HepG2 (cell line): ENCODE measurements around the gene NXPE3. TPM values are rescaled to one million over a fixed set of nuclear protein-coding genes. Genes with fewer than 3 reads are reported as not detected.

ENCODE experiments used
- ATAC-seq: fragments of 200-7000 bp; cut with Tn5 transposase; 3 replicates; pipeline ENCODE4 v1.9.1; 2020; ENCODE audit warnings: mild to moderate bottlenecking, moderate library complexity
- BruUV-seq: library from RNA; stranded (reverse); fragments of 400-500 nt; replicated peaks from 2 replicates; lab custom pipeline; 2021; lab: Mats Ljungman, UMichigan
- CTCF ChIA-PET: fragments of 300-600 bp; formaldehyde crosslinking; extraction: SDS; loops from one replicate; lab custom pipeline; 2021; ENCODE audit warnings: low total read pairs, inconsistent platforms, low intra/inter-chr PET ratio; lab: Yijun Ruan, JAX
- POLR2A ChIA-PET: fragments of 350-600 bp; sonication (Branson Sonifier 250); formaldehyde crosslinking; loops from one replicate; lab custom pipeline; 2020; ENCODE audit warnings: antibody characterized with exemption, inconsistent platforms; lab: Yijun Ruan, JAX
- DNase-seq: peaks from one replicate; pipeline ENCODE4 v3.0.0-alpha.2; 2015; ENCODE audit warnings: low spot score
- FAIRE-seq: peaks from 3 replicates; lab custom pipeline; 2011; peaks lifted over from hg19 to GRCh38; lab: Jason Lieb, UNC
- H2AFZ ChIP-seq: one replicate; pipeline ENCODE4 v1.6.1; 2011; ENCODE audit warnings: low read length, inconsistent platforms
- H3K27ac ChIP-seq: fragments of 300-600 bp; 3 replicates; pipeline ENCODE4 v1.8.0; 2011; ENCODE audit warnings: mixed run types, mild to moderate bottlenecking, mixed read lengths, low read length, inconsistent platforms; ENCODE audit not compliant: insufficient read depth; ENCODE audit errors: extremely low read length
- H3K27me3 ChIP-seq, 2 experiments: fragments of 200-600 bp in 1 of 2; 2 replicates in 1 of 2; 3 replicates in 1 of 2; pipeline versions ENCODE4 v1.6.0 to v1.8.0; 2011; ENCODE audit warnings: low read length in 2 of 2, mild to moderate bottlenecking in 2 of 2, moderate library complexity in 2 of 2, inconsistent platforms in 1 of 2; ENCODE audit not compliant: insufficient read depth in 2 of 2, control insufficient read depth in 1 of 2
- H3K36me3 ChIP-seq, 2 experiments: fragments of 200-600 bp in 1 of 2; replicated peaks in 1 of 2; 2 replicates in 1 of 2; 3 replicates in 1 of 2; pipeline versions ENCODE4 v1.5.1 to v1.8.0; 2011; ENCODE audit warnings: low read length in 2 of 2, inconsistent platforms in 1 of 2; ENCODE audit not compliant: insufficient read depth in 2 of 2, control insufficient read depth in 1 of 2
- H3K4me1 ChIP-seq: 2 replicates; pipeline ENCODE4 v1.5.1; 2012; ENCODE audit warnings: low read length, inconsistent platforms; ENCODE audit not compliant: insufficient read depth
- H3K4me2 ChIP-seq: 2 replicates; pipeline ENCODE4 v1.6.0; 2011; ENCODE audit warnings: low read depth, low read length, inconsistent platforms
- H3K4me3 ChIP-seq, 3 experiments: fragments of 200-600 bp in 1 of 3; sonication (generic), shearing (Covaris generic) in 1 of 3; replicated peaks in 1 of 3; 2 replicates each; pipeline ENCODE4 v1.5.1; 2011 to 2016; ENCODE audit warnings: low read length in 3 of 3, inconsistent platforms in 2 of 3, low read depth in 2 of 3, mild to moderate bottlenecking in 2 of 3, control low read depth in 1 of 3, mixed read lengths in 1 of 3; ENCODE audit not compliant: insufficient read depth in 1 of 3
- H3K79me2 ChIP-seq: one replicate; pipeline ENCODE4 v1.6.1; 2011; ENCODE audit warnings: low read length, inconsistent platforms; ENCODE audit not compliant: insufficient read depth
- H3K9ac ChIP-seq: 2 replicates; pipeline ENCODE4 v1.6.0; 2011; ENCODE audit warnings: mild to moderate bottlenecking, low read depth, low read length, inconsistent platforms; ENCODE audit not compliant: insufficient read depth
- H3K9me3 ChIP-seq: 2 replicates; pipeline ENCODE4 v1.5.1; 2012; ENCODE audit warnings: mild to moderate bottlenecking, low read length
- H4K20me1 ChIP-seq: 2 replicates; pipeline ENCODE4 v1.6.0; 2011; ENCODE audit warnings: inconsistent platforms, mild to moderate bottlenecking, low read length, moderate library complexity; ENCODE audit not compliant: insufficient read depth
- HNF4A ChIP-seq: sonication (generic); formaldehyde crosslinking; IDR thresholded peaks from 2 replicates; pipeline ENCODE4 v1.4.0; 2020; ENCODE audit warnings: missing genetic modification reagents
- NCOR1 ChIP-seq: fragments of 200-600 bp; sonication (generic); IDR thresholded peaks from 2 replicates; pipeline ENCODE4 v1.7.0; 2017; ENCODE audit warnings: antibody characterized with exemption, low read length, borderline replicate concordance
- POLR2A ChIP-seq, 2 experiments: IDR thresholded peaks; 2 replicates each; pipeline ENCODE4 v1.6.1; 2011; ENCODE audit warnings: low read depth in 2 of 2, low read length in 2 of 2, mild to moderate bottlenecking in 1 of 2, moderate library complexity in 1 of 2; ENCODE audit not compliant: insufficient read depth in 1 of 2
- RBFOX2 ChIP-seq: fragments of 200-400 bp; formaldehyde crosslinking; IDR thresholded peaks from 2 replicates; pipeline ENCODE4 v1.6.1; 2017; ENCODE audit warnings: low read depth, mild to moderate bottlenecking, low read length
- SSRP1 ChIP-seq: IDR thresholded peaks from 2 replicates; pipeline ENCODE4 v1.6.1; 2016; ENCODE audit warnings: control low read depth
- ZSCAN5A ChIP-seq: sonication (generic); formaldehyde crosslinking; IDR thresholded peaks from 2 replicates; pipeline ENCODE4 v1.8.0; 2022; ENCODE audit warnings: mild to moderate bottlenecking, missing genetic modification reagents, borderline replicate concordance
- WGBS: methylation state at CpG from one replicate; pipeline ENCODE4 v1.1.6; 2017; ENCODE audit warnings: low lambda C conversion rate; 5-methylcytosine and 5-hydroxymethylcytosine counted together
- in situ Hi-C: cut with HindIII; loops from 2 replicates; pipeline ENCODE4 v1.10.0; 2017; ENCODE audit warnings: low pct_unique_long_range_greater_than_20kb; ENCODE audit not compliant: extremely low pct_ligation_motif_present
- intact Hi-C: fragments of 100-400 bp; cut with micrococcal nuclease; formaldehyde crosslinking; loops from one replicate; pipeline ENCODE4 v1.10.0; 2022; ENCODE audit not compliant: unreplicated experiment
- polyA plus RNA-seq, 8 experiments: library from polyadenylated mRNA; depleted of rRNA in 3 of 8; stranded (reverse) in 7 of 8; unstranded in 1 of 8; fragments of >200 nt; fragmentation: Illumina TruSeq in 4 of 8; extraction: Trizol in 4 of 8; gene quantifications; 2 replicates each; pipeline versions ENCODE4 v1.2.1 to v1.2.3, GENCODE V29; 2011 to 2016; ENCODE audit warnings: low read depth in 4 of 8, missing spikeins in 1 of 8, mixed read lengths in 1 of 8; ENCODE audit not compliant: insufficient read depth in 1 of 8
- total RNA-seq, 5 experiments: library from RNA; depleted of rRNA; stranded (reverse); fragments of >200 nt; fragmentation: Illumina TruSeq; extraction: Trizol; gene quantifications; 2 replicates each; pipeline ENCODE4 v1.2.3, GENCODE V29; 2016; ENCODE audit warnings: low read depth in 1 of 5

NXPE3 gene
- total and polyA plus RNA-seq, 2 of the 13 experiments (the other 11 are each of a cell fraction or from before 2014, with no cell fraction given): 3.5 to 4.7 TPM

- Histone ChIP-seq H3K9me3 (no peaks in the 10 kb centered on the region), H3K27ac (no peak overlapping the region), H3K27me3 (no peaks in the 10 kb centered on the region; a peak in 1 of 5 replicates), H3K79me2 (peaks cover 29% of the 10 kb centered on the region), H3K36me3 (peaks cover 29 to 59% of the 10 kb centered on the region in 2 experiments), H3K4me2 (peak overlapping the region; percentile 57), H2AFZ (no peak overlapping the region), H3K4me1 (peaks cover 68% of the 10 kb centered on the region), H3K9ac (no peak overlapping the region), H3K4me3 (peak overlapping the region in 1 of 3 experiments; percentile 12; a peak in 1 of 6 replicates), H4K20me1 (peaks cover 59% of the 10 kb centered on the region)
- POLR2A ChIA-PET: interaction anchor here (0.8 to 2.0 kb wide), 3 partner anchors 10 to 39 kb away, joined by 4 to 11 read pairs (median 7); no protein-coding TSS in a partner anchor
- BruUV-seq: no TSS peak
- TF ChIP-seq SSRP1 (CRISPR knock-in tag) (peak; percentile 64; the same call in 1 of the 2 replicates), ZSCAN5A (CRISPR knock-in tag) (no peak), POLR2A (IDR thresholded peaks at IDR 0.05; ENCODE audit: insufficient read depth in 1 of 2, low read depth in 2 of 2, low read length in 2 of 2) (peak; percentile 14 to 16; a peak in 3 of 4 replicates), NCOR1 (no peak), HNF4A (CRISPR knock-in tag) (peak; percentile 23; the same call in 1 of the 2 replicates), RBFOX2 (peak; percentile 63)
- in situ Hi-C loops (no loop called here), intact Hi-C loops (loop anchor here (1.0 kb wide), 1 partner anchor 26 kb away; no protein-coding TSS in a partner anchor)
- FAIRE-seq: no peak
- CTCF ChIA-PET: no interaction called here
- no peak for DNase-seq
- no peak for ATAC-seq
- 90% methylated on average over 8 of the region's 8 CpGs for WGBS
These were observed 74.2 kb downstream of the NXPE3 start for GRCh38 chr3:101852983-101853840.
